CD4-positive, alpha-beta T cell (primary cell): ENCODE data around the gene FASTK. TPM values are rescaled to one million over a fixed set of nuclear protein-coding genes. Genes with fewer than 3 reads are reported as not detected.
"Not testable (repeated sequence)": the region's sequence is repeated elsewhere in the genome, so short reads cannot be mapped to it uniquely, and the experiment has no call there.

ENCODE experiments used
- ATAC-seq: fragments of 200-7000 bp; cut with Tn5 transposase; one replicate; pipeline ENCODE4 v1.10.0; 2022; ENCODE audit warnings: mild to moderate bottlenecking; ENCODE audit not compliant: poor library complexity
- CTCF ChIA-PET: fragments of 350-600 bp; sonication (Branson Sonifier 250); formaldehyde crosslinking; loops from one replicate; lab custom pipeline; 2021; ENCODE audit warnings: antibody characterized with exemption, inconsistent platforms; lab: Charles Lee
- POLR2A ChIA-PET: fragments of 350-600 bp; sonication (Branson Sonifier 250); formaldehyde crosslinking; loops from one replicate; lab custom pipeline; 2021; ENCODE audit warnings: antibody characterized with exemption, inconsistent platforms; lab: Charles Lee
- DNase-seq, 14 experiments: peaks; one replicate each; pipeline ENCODE4 v3.0.0-alpha.2; 2013 to 2020; ENCODE audit warnings: mixed read lengths in 2 of 14
- H3K27ac ChIP-seq, 2 donors: one replicate each; pipeline versions ENCODE4 v1.5.1 to v1.7.0; 2013; ENCODE audit warnings: low read length in 2 of 2, low read depth in 1 of 2, mild to moderate bottlenecking in 1 of 2
- H3K27me3 ChIP-seq, 2 experiments: 1 replicate in 1 of 2; 2 replicates in 1 of 2; pipeline versions ENCODE4 v1.6.1 to v1.7.0; 2013; ENCODE audit warnings: low read length in 2 of 2, control low read depth in 1 of 2, mild to moderate bottlenecking in 1 of 2, moderate library complexity in 1 of 2; ENCODE audit not compliant: insufficient read depth in 2 of 2, control insufficient read depth in 1 of 2
- H3K36me3 ChIP-seq: one replicate; pipeline ENCODE4 v1.6.1; 2013; ENCODE audit warnings: low read length, control low read depth; ENCODE audit not compliant: insufficient read depth
- H3K4me1 ChIP-seq: one replicate; pipeline ENCODE4 v1.6.1; 2013; ENCODE audit warnings: low read length, control low read depth; ENCODE audit not compliant: insufficient read depth
- H3K4me3 ChIP-seq: one replicate; pipeline ENCODE4 v1.5.1; 2013; ENCODE audit warnings: mild to moderate bottlenecking, low read length, moderate library complexity
- H3K9me3 ChIP-seq, 2 experiments: 1 replicate in 1 of 2; 2 replicates in 1 of 2; pipeline versions ENCODE4 v1.6.1 to v1.7.0; 2013; ENCODE audit warnings: low read length in 2 of 2, mild to moderate bottlenecking in 2 of 2, control low read depth in 1 of 2, moderate library complexity in 1 of 2; ENCODE audit not compliant: control insufficient read depth in 1 of 2, insufficient read depth in 1 of 2
- H3K27ac Mint-ChIP-seq: one replicate; pipeline ENCODE4 v1.8.0; 2020; ENCODE audit warnings: mixed read lengths
- H3K27me3 Mint-ChIP-seq: one replicate; pipeline ENCODE4 v1.8.0; 2021; ENCODE audit warnings: mixed read lengths
- H3K36me3 Mint-ChIP-seq: one replicate; pipeline ENCODE4 v1.8.0; 2021; ENCODE audit warnings: low read depth, mixed read lengths
- H3K4me1 Mint-ChIP-seq: one replicate; pipeline ENCODE4 v1.8.0; 2021; ENCODE audit warnings: low read depth, mixed read lengths
- H3K4me3 Mint-ChIP-seq: one replicate; pipeline ENCODE4 v1.8.0; 2020; ENCODE audit warnings: mild to moderate bottlenecking, mixed read lengths
- H3K9me3 Mint-ChIP-seq: one replicate; pipeline ENCODE4 v1.8.0; 2020; ENCODE audit warnings: mixed read lengths
- intact Hi-C, 2 experiments: fragments of 100-400 bp; cut with DNase I in 1 of 2; cut with micrococcal nuclease in 1 of 2; formaldehyde crosslinking; loops; one replicate each; pipeline versions ENCODE4 v1.15.1 to v1.9.0; 2023 to 2025; cut with DNase I, micrococcal nuclease
- total RNA-seq, 174 experiments: library from RNA in 2 of 174; stranded (reverse) in 2 of 174; gene quantifications; one replicate each; pipeline ENCODE4 v1.2.3 and lab custom pipeline; 2021 to 2026
- TF ChIP-seq, protein P1 (sequence below): fragments of 200-600 bp; IDR thresholded peaks from one replicate; pipeline ENCODE4 v1.8.0; 2022; ENCODE audit warnings: antibody characterized with exemption, mild to moderate bottlenecking

The FASTK gene
- total RNA-seq, 2 experiments from 2014 or later, result 82.2 to 84.2 TPM

GRCh38 chr7:151045262-151045661 is 35.3 kb downstream of the FASTK start:
- Mint-ChIP-seq H3K4me1 (no peaks in the 10 kb centered on the region), H3K27ac (no peak overlapping the region), H3K27me3 (no peaks in the 10 kb centered on the region), H3K9me3 (no peaks in the 10 kb centered on the region), H3K36me3 (peaks cover 20% of the 10 kb centered on the region), H3K4me3 (no peak overlapping the region)
- peaks cover 18% of the 10 kb centered on the region for H3K36me3 ChIP-seq
- H3K9me3 ChIP-seq, result no peaks in the 10 kb centered on the region
- no peaks in the 10 kb centered on the region for H3K4me1 ChIP-seq
- H3K4me3 ChIP-seq, result no peak overlapping the region
- no peak overlapping the region for H3K27ac ChIP-seq
- ChIA-PET CTCF (no interaction called here), POLR2A (no interaction called here)
- intact Hi-C loops, result no loop called here
- TF ChIP-seq, protein P1, sequence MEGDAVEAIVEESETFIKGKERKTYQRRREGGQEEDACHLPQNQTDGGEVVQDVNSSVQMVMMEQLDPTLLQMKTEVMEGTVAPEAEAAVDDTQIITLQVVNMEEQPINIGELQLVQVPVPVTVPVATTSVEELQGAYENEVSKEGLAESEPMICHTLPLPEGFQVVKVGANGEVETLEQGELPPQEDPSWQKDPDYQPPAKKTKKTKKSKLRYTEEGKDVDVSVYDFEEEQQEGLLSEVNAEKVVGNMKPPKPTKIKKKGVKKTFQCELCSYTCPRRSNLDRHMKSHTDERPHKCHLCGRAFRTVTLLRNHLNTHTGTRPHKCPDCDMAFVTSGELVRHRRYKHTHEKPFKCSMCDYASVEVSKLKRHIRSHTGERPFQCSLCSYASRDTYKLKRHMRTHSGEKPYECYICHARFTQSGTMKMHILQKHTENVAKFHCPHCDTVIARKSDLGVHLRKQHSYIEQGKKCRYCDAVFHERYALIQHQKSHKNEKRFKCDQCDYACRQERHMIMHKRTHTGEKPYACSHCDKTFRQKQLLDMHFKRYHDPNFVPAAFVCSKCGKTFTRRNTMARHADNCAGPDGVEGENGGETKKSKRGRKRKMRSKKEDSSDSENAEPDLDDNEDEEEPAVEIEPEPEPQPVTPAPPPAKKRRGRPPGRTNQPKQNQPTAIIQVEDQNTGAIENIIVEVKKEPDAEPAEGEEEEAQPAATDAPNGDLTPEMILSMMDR, result no peak
- DNase-seq (no peak), ATAC-seq (no peak)
- H3K27me3 ChIP-seq, result no peaks in the 10 kb centered on the region

DNA sequence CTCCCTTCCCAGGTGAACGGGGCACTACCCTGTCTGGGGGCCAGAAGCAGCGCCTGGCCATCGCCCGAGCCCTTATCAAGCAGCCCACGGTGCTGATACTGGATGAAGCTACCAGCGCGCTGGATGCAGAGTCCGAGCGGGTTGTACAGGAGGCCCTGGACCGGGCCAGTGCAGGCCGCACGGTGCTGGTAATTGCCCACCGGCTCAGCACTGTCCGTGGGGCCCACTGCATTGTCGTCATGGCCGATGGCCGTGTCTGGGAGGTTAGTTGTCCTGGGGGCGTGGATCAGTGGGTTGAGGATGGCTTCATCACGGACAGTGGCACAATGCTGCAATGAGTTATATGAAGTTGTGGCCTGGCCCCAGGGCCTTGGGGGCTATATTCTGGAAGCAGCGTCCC is 36.6 kb downstream of the FASTK start:
- Mint-ChIP-seq H3K9me3 (no peaks in the 10 kb centered on the region), H3K4me1 (no peaks in the 10 kb centered on the region), H3K27me3 (no peaks in the 10 kb centered on the region), H3K4me3 (no peak overlapping the region), H3K36me3 (peaks cover 20% of the 10 kb centered on the region), H3K27ac (no peak overlapping the region)
- Histone ChIP-seq H3K9me3 (no peaks in the 10 kb centered on the region), H3K4me1 (peaks cover 8% of the 10 kb centered on the region), H3K27me3 (no peaks in the 10 kb centered on the region), H3K4me3 (no peak overlapping the region), H3K27ac (no peak overlapping the region), H3K36me3 (peaks cover 18% of the 10 kb centered on the region)
- TF ChIP-seq, protein P1, result no peak
- no peak for ATAC-seq
- DNase-seq, result no peak
- intact Hi-C loops, result no loop called here
- CTCF ChIA-PET, result no interaction called here
- POLR2A ChIA-PET, result no interaction called here

DNA sequence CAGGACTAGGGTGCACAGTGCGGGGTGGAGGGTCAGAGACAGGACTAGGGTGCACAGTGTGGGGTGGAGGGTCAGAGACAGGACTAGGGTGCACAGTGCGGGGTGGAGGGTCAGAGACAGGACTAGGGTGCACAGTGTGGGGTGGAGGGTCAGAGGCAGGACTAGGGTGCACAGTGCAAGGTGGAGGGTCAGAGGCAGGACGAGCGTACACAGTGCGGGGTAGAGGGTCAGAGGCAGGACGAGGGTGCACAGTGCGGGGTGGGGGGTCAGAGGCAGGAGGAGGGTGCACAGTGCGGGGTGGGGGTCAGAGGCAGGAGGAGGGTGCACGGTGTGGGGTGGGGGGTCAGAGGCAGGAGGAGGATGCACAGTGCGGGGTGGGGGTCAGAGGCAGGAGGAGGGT is 37.2 kb downstream of the FASTK start:
- H3K4me3 Mint-ChIP-seq, CTCF ChIA-PET, H3K27ac ChIP-seq, H3K4me1 Mint-ChIP-seq, H3K27ac Mint-ChIP-seq, H3K4me3 ChIP-seq, H3K27me3 Mint-ChIP-seq, H3K27me3 ChIP-seq, intact Hi-C loops, ATAC-seq, H3K9me3 Mint-ChIP-seq, POLR2A ChIA-PET, H3K4me1 ChIP-seq, DNase-seq, H3K9me3 ChIP-seq: not testable (repeated sequence)
- H3K36me3 Mint-ChIP-seq, result peaks cover 23% of the 10 kb centered on the region
- peaks cover 18% of the 10 kb centered on the region for H3K36me3 ChIP-seq

DNA sequence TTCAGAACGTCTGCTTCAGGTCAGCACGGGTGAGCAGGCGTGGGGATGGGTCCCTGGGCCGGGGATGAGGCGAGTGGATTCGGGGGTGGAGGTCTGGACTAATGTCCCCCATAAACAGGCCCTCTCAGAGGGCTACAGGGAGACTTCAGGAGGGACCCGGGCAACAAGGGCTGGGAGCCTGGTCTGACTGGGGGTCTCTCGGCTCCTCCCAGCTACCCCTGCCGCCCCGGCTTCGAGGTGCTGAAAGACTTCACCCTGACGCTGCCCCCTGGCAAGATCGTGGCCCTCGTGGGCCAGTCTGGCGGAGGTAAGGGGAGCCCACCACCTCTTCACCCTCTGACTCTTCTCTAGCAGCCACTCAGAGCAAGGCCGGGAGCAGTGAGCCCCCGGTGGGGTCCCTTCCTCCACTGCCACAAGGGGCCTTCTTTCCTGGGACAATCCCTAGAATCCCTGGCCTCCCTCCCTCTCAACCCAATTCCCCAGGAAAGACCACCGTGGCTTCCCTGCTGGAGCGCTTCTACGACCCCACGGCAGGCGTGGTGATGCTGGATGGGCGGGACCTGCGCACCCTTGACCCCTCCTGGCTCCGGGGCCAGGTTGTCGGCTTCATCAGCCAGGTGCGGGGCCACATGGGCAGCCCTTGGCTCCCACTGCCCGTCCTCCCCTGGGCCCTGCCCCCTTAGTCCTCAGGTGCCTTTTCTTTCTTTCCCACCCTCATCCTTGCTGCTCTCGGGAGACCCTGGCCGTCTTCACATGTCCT is 39.8 kb downstream of the FASTK start:
- CTCF ChIA-PET, result no interaction called here
- TF ChIP-seq, protein P1, result no peak
- H3K36me3 ChIP-seq, result peaks cover 35% of the 10 kb centered on the region
- H3K9me3 ChIP-seq, result no peaks in the 10 kb centered on the region
- POLR2A ChIA-PET, result no interaction called here
- Mint-ChIP-seq H3K36me3 (peaks cover 35% of the 10 kb centered on the region), H3K27ac (no peak overlapping the region), H3K4me3 (no peak overlapping the region), H3K9me3 (no peaks in the 10 kb centered on the region), H3K4me1 (no peaks in the 10 kb centered on the region), H3K27me3 (no peaks in the 10 kb centered on the region)
- no peak overlapping the region for H3K27ac ChIP-seq
- intact Hi-C loops, result no loop called here
- no peak overlapping the region for H3K4me3 ChIP-seq
- DNase-seq (no peak), ATAC-seq (no peak)
- no peaks in the 10 kb centered on the region for H3K27me3 ChIP-seq
- peaks cover 8% of the 10 kb centered on the region for H3K4me1 ChIP-seq
